CD4-positive, alpha-beta T cell (primary cell): Measurements from ENCODE around the gene JKAMP. TPM values are rescaled to one million over a fixed set of nuclear protein-coding genes. Genes with fewer than 3 reads are reported as not detected.

Experiments
- ATAC-seq: fragments of 200-7000 bp; cut with Tn5 transposase; one replicate; pipeline ENCODE4 v1.10.0; 2022; ENCODE audit warnings: mild to moderate bottlenecking; ENCODE audit not compliant: poor library complexity
- CTCF ChIA-PET: fragments of 350-600 bp; sonication (Branson Sonifier 250); formaldehyde crosslinking; loops from one replicate; lab custom pipeline; 2021; ENCODE audit warnings: antibody characterized with exemption, inconsistent platforms; lab: Charles Lee
- POLR2A ChIA-PET: fragments of 350-600 bp; sonication (Branson Sonifier 250); formaldehyde crosslinking; loops from one replicate; lab custom pipeline; 2021; ENCODE audit warnings: antibody characterized with exemption, inconsistent platforms; lab: Charles Lee
- DNase-seq, 14 experiments: peaks; one replicate each; pipeline ENCODE4 v3.0.0-alpha.2; 2013 to 2020; ENCODE audit warnings: mixed read lengths in 2 of 14
- H3K27ac ChIP-seq, 2 donors: one replicate each; pipeline versions ENCODE4 v1.5.1 to v1.7.0; 2013; ENCODE audit warnings: low read length in 2 of 2, low read depth in 1 of 2, mild to moderate bottlenecking in 1 of 2
- H3K27me3 ChIP-seq, 2 experiments: 1 replicate in 1 of 2; 2 replicates in 1 of 2; pipeline versions ENCODE4 v1.6.1 to v1.7.0; 2013; ENCODE audit warnings: low read length in 2 of 2, control low read depth in 1 of 2, mild to moderate bottlenecking in 1 of 2, moderate library complexity in 1 of 2; ENCODE audit not compliant: insufficient read depth in 2 of 2, control insufficient read depth in 1 of 2
- H3K36me3 ChIP-seq: one replicate; pipeline ENCODE4 v1.6.1; 2013; ENCODE audit warnings: low read length, control low read depth; ENCODE audit not compliant: insufficient read depth
- H3K4me1 ChIP-seq: one replicate; pipeline ENCODE4 v1.6.1; 2013; ENCODE audit warnings: low read length, control low read depth; ENCODE audit not compliant: insufficient read depth
- H3K4me3 ChIP-seq: one replicate; pipeline ENCODE4 v1.5.1; 2013; ENCODE audit warnings: mild to moderate bottlenecking, low read length, moderate library complexity
- H3K9me3 ChIP-seq, 2 experiments: 1 replicate in 1 of 2; 2 replicates in 1 of 2; pipeline versions ENCODE4 v1.6.1 to v1.7.0; 2013; ENCODE audit warnings: low read length in 2 of 2, mild to moderate bottlenecking in 2 of 2, control low read depth in 1 of 2, moderate library complexity in 1 of 2; ENCODE audit not compliant: control insufficient read depth in 1 of 2, insufficient read depth in 1 of 2
- H3K27ac Mint-ChIP-seq: one replicate; pipeline ENCODE4 v1.8.0; 2020; ENCODE audit warnings: mixed read lengths
- H3K27me3 Mint-ChIP-seq: one replicate; pipeline ENCODE4 v1.8.0; 2021; ENCODE audit warnings: mixed read lengths
- H3K36me3 Mint-ChIP-seq: one replicate; pipeline ENCODE4 v1.8.0; 2021; ENCODE audit warnings: low read depth, mixed read lengths
- H3K4me1 Mint-ChIP-seq: one replicate; pipeline ENCODE4 v1.8.0; 2021; ENCODE audit warnings: low read depth, mixed read lengths
- H3K4me3 Mint-ChIP-seq: one replicate; pipeline ENCODE4 v1.8.0; 2020; ENCODE audit warnings: mild to moderate bottlenecking, mixed read lengths
- H3K9me3 Mint-ChIP-seq: one replicate; pipeline ENCODE4 v1.8.0; 2020; ENCODE audit warnings: mixed read lengths
- CTCF ChIP-seq: fragments of 200-600 bp; IDR thresholded peaks from one replicate; pipeline ENCODE4 v1.8.0; 2022; ENCODE audit warnings: antibody characterized with exemption, mild to moderate bottlenecking
- intact Hi-C, 2 experiments: fragments of 100-400 bp; cut with DNase I in 1 of 2; cut with micrococcal nuclease in 1 of 2; formaldehyde crosslinking; loops; one replicate each; pipeline versions ENCODE4 v1.15.1 to v1.9.0; 2023 to 2025; cut with DNase I, micrococcal nuclease
- total RNA-seq, 174 experiments: library from RNA in 2 of 174; stranded (reverse) in 2 of 174; gene quantifications; one replicate each; pipeline ENCODE4 v1.2.3 and lab custom pipeline; 2021 to 2026

The JKAMP gene
- total RNA-seq, 2 experiments from 2014 or later: 9.4 to 9.8 TPM

- no peaks in the 10 kb centered on the region for H3K27me3 ChIP-seq
- no peak for TF ChIP-seq CTCF
Measured at GRCh38 chr14:59463787-59464485, 20.4 kb upstream of the JKAMP start.

GRCh38 chr14:59464486-59465315 lies 19.6 kb upstream of the JKAMP start:
- Mint-ChIP-seq H3K4me1 (peaks cover 8% of the 10 kb centered on the region), H3K36me3 (peaks cover 5% of the 10 kb centered on the region), H3K4me3 (peak overlapping the region; percentile 94), H3K9me3 (no peaks in the 10 kb centered on the region), H3K27me3 (peaks cover 10% of the 10 kb centered on the region), H3K27ac (peak overlapping the region; percentile 54)
- H3K9me3 ChIP-seq: no peaks in the 10 kb centered on the region
- CTCF ChIA-PET: interaction anchor here (1.0 to 1.4 kb wide), 3 partner anchors 19 to 47 kb away, joined by 4 to 6 read pairs (median 5); partner anchors contain the start of genes JKAMP and L3HYPDH
- ATAC-seq (peak; percentile 76), DNase-seq (peak; percentile 19 to 85 (median 50))
- POLR2A ChIA-PET: interaction anchor here (0.6 to 3.7 kb wide), 12 partner anchors 12 to 1265 kb away, joined by 3 to 42 read pairs (median 4); partner anchors contain the start of genes ACTR10, ARID4A, DAAM1 and JKAMP
- no peak for TF ChIP-seq CTCF
- intact Hi-C loops: loop anchor here (2.0 to 10.0 kb wide), 3 partner anchors 20 to 820 kb away; partner anchors contain the start of genes DAAM1 (in 1 of the 2), JKAMP (in 1 of the 2) and L3HYPDH (in 1 of the 2)
- peak overlapping the region; percentile 56 for H3K4me3 ChIP-seq
- peaks cover 15% of the 10 kb centered on the region for H3K4me1 ChIP-seq
- H3K36me3 ChIP-seq: no peaks in the 10 kb centered on the region
- no peaks in the 10 kb centered on the region for H3K27me3 ChIP-seq
- H3K27ac ChIP-seq: no peak overlapping the region

More at GRCh38 chr14:59463787-59464485, 20.4 kb upstream of the JKAMP start:
- H3K36me3 ChIP-seq: no peaks in the 10 kb centered on the region
- H3K4me3 Mint-ChIP-seq: peak overlapping the region; percentile 94
- POLR2A ChIA-PET: interaction anchor here (0.7 to 3.7 kb wide), 10 partner anchors 13 to 1264 kb away, joined by 3 to 42 read pairs (median 4); partner anchors contain the start of genes ACTR10, ARID4A, DAAM1 and JKAMP
- CTCF ChIA-PET: interaction anchor here (1.0 to 1.4 kb wide), 2 partner anchors 20 to 44 kb away, joined by 5 to 6 read pairs; partner anchors contain the start of genes JKAMP and L3HYPDH
- H3K9me3 ChIP-seq: no peaks in the 10 kb centered on the region
- peak overlapping the region; percentile 54 for H3K27ac Mint-ChIP-seq
- peak in 3 of 14 experiments; percentile 7 to 35 (median 33) for DNase-seq
- no peak overlapping the region for H3K27ac ChIP-seq
- intact Hi-C loops: loop anchor here (2.0 to 10.0 kb wide), 2 partner anchors 21 to 819 kb away; partner anchors contain the start of genes JKAMP (in 1 of the 2) and L3HYPDH (in 1 of the 2)
- no peaks in the 10 kb centered on the region for H3K9me3 Mint-ChIP-seq
- peaks cover 10% of the 10 kb centered on the region for H3K27me3 Mint-ChIP-seq
- peaks cover 5% of the 10 kb centered on the region for H3K36me3 Mint-ChIP-seq
- no peak for ATAC-seq
- H3K4me3 ChIP-seq: peak overlapping the region; percentile 52
- H3K4me1 ChIP-seq: peaks cover 15% of the 10 kb centered on the region
- peaks cover 8% of the 10 kb centered on the region for H3K4me1 Mint-ChIP-seq
